ENCODE results near the gene OLA1.

The OLA1 gene

GRCh38 chr2:174085781-174086180 is 162.6 kb downstream of the OLA1 start:
- no peak for TF ChIP-seq CTCF (conservative IDR thresholded peaks at IDR 0.05; ENCODE audit: low read depth, low read length)
- no peak for DNase-seq (ENCODE audit: low read depth)
- no peak overlapping the region for H3K4me3 ChIP-seq (ENCODE audit: low read length)

GRCh38 chr2:174083843-174084458 is 164.4 kb downstream of the OLA1 start:
- no peak overlapping the region for H3K4me3 ChIP-seq (ENCODE audit: low read length)
- DNase-seq (ENCODE audit: low read depth): no peak
- no peak for TF ChIP-seq CTCF (conservative IDR thresholded peaks at IDR 0.05; ENCODE audit: low read depth, low read length)

GRCh38 chr2:174080672-174081121 is 167.6 kb downstream of the OLA1 start:
- no peak overlapping the region for H3K4me3 ChIP-seq (ENCODE audit: low read length)
- DNase-seq (ENCODE audit: low read depth): no peak
- no peak for TF ChIP-seq CTCF (conservative IDR thresholded peaks at IDR 0.05; ENCODE audit: low read depth, low read length)

DNA sequence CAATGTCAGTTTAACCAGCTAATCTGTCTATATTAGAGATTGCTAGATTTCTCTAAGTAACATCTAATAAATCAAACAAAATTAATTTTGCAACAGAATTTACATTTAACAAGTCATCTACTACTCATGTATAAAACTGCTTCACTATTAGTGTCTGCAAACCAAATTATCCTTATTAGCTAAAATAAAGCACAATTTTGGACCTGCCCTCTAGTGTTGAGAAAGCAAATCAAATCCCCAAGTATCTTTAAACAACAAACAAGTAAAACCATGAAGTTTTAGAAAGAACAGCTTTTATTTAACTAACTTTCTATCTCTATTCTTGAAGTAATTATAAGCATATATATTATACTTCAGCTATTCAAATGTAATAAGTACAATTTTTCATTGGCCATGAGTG is 170.1 kb downstream of the OLA1 start:
- no peak for DNase-seq (ENCODE audit: low read depth)
- peak; percentile 51 for TF ChIP-seq CTCF (conservative IDR thresholded peaks at IDR 0.05; ENCODE audit: low read depth, low read length)
- no peak overlapping the region for H3K4me3 ChIP-seq (ENCODE audit: low read length)

DNA sequence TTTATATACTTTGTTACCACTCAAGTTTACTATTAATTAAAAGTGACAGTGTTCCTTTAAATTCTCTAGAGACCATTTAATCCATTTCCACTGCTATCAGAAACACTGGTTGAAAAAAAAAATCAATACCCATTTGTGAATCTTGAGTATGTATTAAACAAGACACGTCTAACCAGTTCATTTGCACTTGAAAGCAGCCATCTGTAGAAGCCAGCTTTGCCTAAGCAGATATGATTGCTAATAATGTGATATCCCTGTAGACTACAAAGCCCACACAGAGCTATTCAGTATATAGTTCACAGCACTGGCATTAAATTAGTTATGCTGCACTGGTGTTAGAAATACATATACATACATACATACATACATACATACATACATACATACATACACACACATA is 171.4 kb downstream of the OLA1 start:
- no peak overlapping the region for H3K4me3 ChIP-seq (ENCODE audit: low read length)
- DNase-seq (ENCODE audit: low read depth): no peak
- no peak for TF ChIP-seq CTCF (conservative IDR thresholded peaks at IDR 0.05; ENCODE audit: low read depth, low read length)

DNA sequence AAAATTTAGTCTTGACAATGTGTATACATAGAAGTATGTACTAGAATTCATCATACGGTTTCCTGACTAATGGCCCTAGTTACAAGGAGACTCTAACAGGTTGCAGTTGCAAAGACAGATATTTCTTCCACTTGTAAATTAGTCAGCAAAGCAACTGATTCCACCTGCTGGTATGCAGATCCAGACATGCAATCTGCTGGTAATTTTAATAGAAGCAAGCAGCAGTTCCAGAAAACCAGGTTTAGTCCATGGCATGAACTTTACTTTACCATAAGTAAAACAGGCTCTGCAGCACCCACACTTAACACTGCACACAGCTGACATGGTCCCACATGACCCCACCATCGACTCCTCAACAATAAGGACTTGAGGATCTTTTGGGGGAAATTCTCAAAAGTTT is 172.3 kb downstream of the OLA1 start:
- TF ChIP-seq CTCF (conservative IDR thresholded peaks at IDR 0.05; ENCODE audit: low read depth, low read length): no peak
- no peak for DNase-seq (ENCODE audit: low read depth)
- no peak overlapping the region for H3K4me3 ChIP-seq (ENCODE audit: low read length)

- TF ChIP-seq CTCF (conservative IDR thresholded peaks at IDR 0.05; ENCODE audit: low read depth, low read length): no peak
Measured at GRCh38 chr2:174074831-174075230, 173.5 kb downstream of the OLA1 start.

More at GRCh38 chr2:174074831-174075230, 173.5 kb downstream of the OLA1 start:
- H3K4me3 ChIP-seq (ENCODE audit: low read length): no peak overlapping the region
- no peak for DNase-seq (ENCODE audit: low read depth)

Data from retinal pigment epithelial cell (primary cell).